Pancreas (tissue), 10 donors: ENCODE results near the gene TRIM3. TPM values are rescaled to one million over a fixed set of nuclear protein-coding genes. Genes with fewer than 3 reads are reported as not detected.

Source experiments
- ATAC-seq, 4 donors: fragments of 200-7000 bp; cut with Tn5 transposase; one replicate each; pipeline versions ENCODE4 v1.8.0 to v1.9.1; 2020; ENCODE audit warnings: mild to moderate bottlenecking in 4 of 4, moderate library complexity in 4 of 4
- DNase-seq, 6 donors: peaks; one replicate each; pipeline ENCODE4 v3.0.0-alpha.2; 2020
- FAIRE-seq: peaks from 2 replicates; lab custom pipeline; 2012; peaks lifted over from hg19 to GRCh38; lab: Jason Lieb, UNC
- H3K27ac ChIP-seq, 4 donors: fragments of 200-600 bp; sonication (generic); 1 replicate in 3 of 4; 2 replicates in 1 of 4; pipeline versions ENCODE4 v1.5.0 to v1.8.0; 2020
- H3K27me3 ChIP-seq, 4 donors: fragments of 200-600 bp; one replicate each; pipeline ENCODE4 v1.8.0; 2021
- H3K36me3 ChIP-seq, 3 donors: fragments of 200-600 bp; sonication (generic) in 1 of 3; one replicate each; pipeline versions ENCODE4 v1.5.0 to v1.8.0; 2020 to 2021
- H3K4me1 ChIP-seq, 3 donors: fragments of 200-600 bp; one replicate each; pipeline ENCODE4 v1.8.0; 2021
- H3K4me3 ChIP-seq, 4 donors: fragments of 200-600 bp; sonication (generic) in 2 of 4; one replicate each; pipeline versions ENCODE4 v1.5.0 to v1.8.0; 2020 to 2021
- H3K9me3 ChIP-seq, 4 donors: fragments of 200-600 bp; one replicate each; pipeline ENCODE4 v1.8.0; 2021
- CTCF ChIP-seq, 4 donors: fragments of 200-600 bp; sonication (generic) in 3 of 4; IDR thresholded peaks; one replicate each; pipeline versions ENCODE4 v1.5.0 to v1.8.0; 2021; ENCODE audit warnings: antibody characterized with exemption in 4 of 4
- WGBS, 2 donors: extraction: QIAGEN DNeasy Blood & Tissue Kit; methylation state at CpG; one replicate each; pipeline ENCODE4 v1.1.7; 2013; 5-methylcytosine and 5-hydroxymethylcytosine counted together
- intact Hi-C, 3 donors: fragments of 100-400 bp; cut with DNase I; formaldehyde crosslinking; loops; one replicate each; pipeline versions ENCODE4 v1.11.1 to v1.14.2; 2022
- polyA plus RNA-seq, 2 donors: library from polyadenylated mRNA; stranded (reverse); fragments of 200-250 nt; gene quantifications; one replicate each; pipeline ENCODE4 v1.2.3, GENCODE V29; 2013
- total RNA-seq, 6 donors: library from RNA; stranded (reverse); fragmentation: NEBNext Ultra II Directional in 4 of 6; extraction: Animal tissue kit (Norgen Biotek cat#: 25700) in 4 of 6; gene quantifications; one replicate each; pipeline versions ENCODE4 v1.2.1 to v1.2.4, GENCODE V29; 2021 to 2023
- donor health status: healthy with polysubstance abuse.
- donor health status: DM: no; HTN: no; CAD: no; lungs with moderate emphysema.
- donor health status: DM: no; HTN: no; CAD: no.
- donor health status: control.
- donor health status: control.
- donor health status: Bipolar disorder and iron deficiency.
- donor health status: DM: yes; HTN: yes; CAD: no.
- donor health status: DM: no; HTN: no; CAD: no.
- donor health status: DM: no; HTN: no; CAD: no.
- donor health status: DM: yes; HTN: yes; CAD: no.

TRIM3 gene
- total and polyA plus RNA-seq, 8 donors = 5.2 to 30.8 (median 7.6) TPM

GRCh38 chr11:6415797-6416196, 57.9 kb downstream of the TRIM3 start:
- no peak for ATAC-seq
- WGBS, 2 donors = 72 to 76% methylated on average over 6 of the region's 6 CpGs
- FAIRE-seq = no peak
- Histone ChIP-seq H3K36me3 (no peaks in the 10 kb centered on the region), H3K9me3 (no peaks in the 10 kb centered on the region), H3K4me3 (no peak overlapping the region), H3K27ac (no peak overlapping the region), H3K4me1 (peaks cover 0 to 6% (median 4%) of the 10 kb centered on the region in 3 donors), H3K27me3 (no peaks in the 10 kb centered on the region)
- TF ChIP-seq CTCF (IDR thresholded peaks at IDR 0.05) = no peak
- DNase-seq = no peak
- intact Hi-C loops = no loop called here

- TF ChIP-seq CTCF (IDR thresholded peaks at IDR 0.05) = no peak
- H3K27me3 ChIP-seq = no peaks in the 10 kb centered on the region
- no peak for FAIRE-seq
- no peak overlapping the region for H3K27ac ChIP-seq
- no peak for ATAC-seq
- WGBS, 2 donors = 73 to 84% methylated on average over 3 of the region's 3 CpGs
- DNase-seq = no peak
- no peak overlapping the region for H3K4me3 ChIP-seq
- intact Hi-C loops = no loop called here
- no peaks in the 10 kb centered on the region for H3K9me3 ChIP-seq
- H3K4me1 ChIP-seq = peaks cover 0 to 6% (median 4%) of the 10 kb centered on the region in 3 donors
- no peaks in the 10 kb centered on the region for H3K36me3 ChIP-seq
Observed at GRCh38 chr11:6414874-6415328, 58.8 kb downstream of the TRIM3 start.

GRCh38 chr11:6413791-6414201, 59.9 kb downstream of the TRIM3 start:
- TF ChIP-seq CTCF (IDR thresholded peaks at IDR 0.05) = no peak
- 87 to 94% methylated on average over 12 of the region's 12 CpGs for WGBS, 2 donors
- H3K4me1 ChIP-seq = no peaks in the 10 kb centered on the region
- no peak overlapping the region for H3K4me3 ChIP-seq
- FAIRE-seq = no peak
- no peaks in the 10 kb centered on the region for H3K27me3 ChIP-seq
- H3K9me3 ChIP-seq = no peaks in the 10 kb centered on the region
- no peak overlapping the region for H3K27ac ChIP-seq
- intact Hi-C loops = no loop called here
- no peak for ATAC-seq
- no peaks in the 10 kb centered on the region for H3K36me3 ChIP-seq
- no peak for DNase-seq

GRCh38 chr11:6411594-6412031, 62.1 kb downstream of the TRIM3 start:
- intact Hi-C loops = no loop called here
- no peak for ATAC-seq

More at GRCh38 chr11:6411594-6412031, 62.1 kb downstream of the TRIM3 start:
- no peak overlapping the region for H3K27ac ChIP-seq
- H3K36me3 ChIP-seq = no peaks in the 10 kb centered on the region
- FAIRE-seq = no peak
- H3K27me3 ChIP-seq = no peaks in the 10 kb centered on the region
- no peak overlapping the region for H3K4me3 ChIP-seq
- no peaks in the 10 kb centered on the region for H3K4me1 ChIP-seq
- no peak for TF ChIP-seq CTCF (IDR thresholded peaks at IDR 0.05)
- H3K9me3 ChIP-seq = no peaks in the 10 kb centered on the region
- WGBS, 2 donors = 89 to 90% methylated on average over 10 of the region's 10 CpGs
- no peak for DNase-seq
